D341Med (cell line): ENCODE data around the gene PRKN.
"Not testable (repeated sequence)": the region's sequence is repeated elsewhere in the genome, so short reads cannot be mapped to it uniquely, and the experiment has no call there.

Experiments used
- DNase-seq: peaks from one replicate; pipeline ENCODE4 v3.0.0; 2012; ENCODE audit warnings: low spot score

Gene PRKN

GRCh38 chr6:161543684-161544309 lies 1183.8 kb downstream of the PRKN start:
- no peak for DNase-seq

- DNase-seq: no peak
These were observed 1185.1 kb downstream of the PRKN start for GRCh38 chr6:161542346-161542980.

- no peak for DNase-seq
These were observed 1187.0 kb downstream of the PRKN start for GRCh38 chr6:161540532-161540931.

GRCh38 chr6:161536224-161536630 lies 1191.3 kb downstream of the PRKN start:
- no peak for DNase-seq

- no peak for DNase-seq
These were observed 1193.2 kb downstream of the PRKN start for GRCh38 chr6:161534264-161534873.

- no peak for DNase-seq
These were observed 1194.3 kb downstream of the PRKN start for GRCh38 chr6:161533266-161533665.

- DNase-seq: no peak
These were observed 1195.0 kb downstream of the PRKN start for GRCh38 chr6:161532536-161532935.

- DNase-seq: no peak
These were observed 1200.8 kb downstream of the PRKN start for GRCh38 chr6:161526794-161527193.

- no peak for DNase-seq
These were observed 1204.2 kb downstream of the PRKN start for GRCh38 chr6:161523362-161523761.

- no peak for DNase-seq
These were observed 1205.3 kb downstream of the PRKN start for GRCh38 chr6:161522276-161522675.

GRCh38 chr6:161511447-161512095 lies 1216.0 kb downstream of the PRKN start:
- no peak for DNase-seq

- no peak for DNase-seq
These were observed 1219.2 kb downstream of the PRKN start for GRCh38 chr6:161508341-161508740.

GRCh38 chr6:161507375-161507774 lies 1220.2 kb downstream of the PRKN start:
- no peak for DNase-seq

- DNase-seq: no peak
These were observed 1224.0 kb downstream of the PRKN start for GRCh38 chr6:161503570-161503969.

- no peak for DNase-seq
These were observed 1228.7 kb downstream of the PRKN start for GRCh38 chr6:161498881-161499280.

- peak; percentile 32 for DNase-seq
These were observed 1229.2 kb downstream of the PRKN start for GRCh38 chr6:161498359-161498758.

GRCh38 chr6:161496941-161497340 lies 1230.6 kb downstream of the PRKN start:
- no peak for DNase-seq

- not testable (repeated sequence) for DNase-seq
These were observed 1231.3 kb downstream of the PRKN start for GRCh38 chr6:161496271-161496670.

GRCh38 chr6:161494566-161494965 lies 1233.0 kb downstream of the PRKN start:
- DNase-seq: no peak

GRCh38 chr6:161493576-161494118 lies 1233.9 kb downstream of the PRKN start:
- no peak for DNase-seq

- DNase-seq: no peak
These were observed 1237.8 kb downstream of the PRKN start for GRCh38 chr6:161489626-161490306.

GRCh38 chr6:161487694-161488093 lies 1239.9 kb downstream of the PRKN start:
- no peak for DNase-seq
